ACHN (cell line): ENCODE results near the gene CD8B2.
"Not testable (repeated sequence)": the region's sequence is repeated elsewhere in the genome, so short reads cannot be mapped to it uniquely, and the experiment has no call there.

ENCODE experiments used
- DNase-seq: peaks from one replicate; pipeline ENCODE4 v3.0.0-alpha.2; 2015
- in situ Hi-C: cut with HindIII; loops from 2 replicates; pipeline ENCODE4 v1.10.0; 2017; ENCODE audit warnings: low sequenced_read_pairs, low pct_ligation_motif_present, low pct_unique_long_range_greater_than_20kb

The CD8B2 gene

DNA sequence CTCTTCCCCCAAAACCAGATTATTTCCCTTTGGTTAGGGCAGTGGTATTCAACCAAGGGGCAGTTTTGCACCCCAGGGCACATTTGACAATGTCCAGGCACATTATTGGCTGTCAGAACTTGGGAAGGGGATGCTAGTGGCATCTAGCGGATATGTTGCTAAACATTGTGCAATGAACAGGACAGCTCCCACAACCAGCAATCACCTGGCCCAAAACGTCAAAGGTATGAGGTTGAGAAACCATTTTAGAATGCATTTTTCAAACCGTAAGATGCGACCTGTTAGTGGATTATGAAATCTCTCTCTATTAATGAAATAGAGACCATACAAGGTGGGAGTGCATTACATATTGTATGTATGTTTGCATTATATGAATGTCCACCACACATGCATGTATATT lies 54.2 kb downstream of the CD8B2 start:
- DNase-seq = no peak
- in situ Hi-C loops = no loop called here

DNA sequence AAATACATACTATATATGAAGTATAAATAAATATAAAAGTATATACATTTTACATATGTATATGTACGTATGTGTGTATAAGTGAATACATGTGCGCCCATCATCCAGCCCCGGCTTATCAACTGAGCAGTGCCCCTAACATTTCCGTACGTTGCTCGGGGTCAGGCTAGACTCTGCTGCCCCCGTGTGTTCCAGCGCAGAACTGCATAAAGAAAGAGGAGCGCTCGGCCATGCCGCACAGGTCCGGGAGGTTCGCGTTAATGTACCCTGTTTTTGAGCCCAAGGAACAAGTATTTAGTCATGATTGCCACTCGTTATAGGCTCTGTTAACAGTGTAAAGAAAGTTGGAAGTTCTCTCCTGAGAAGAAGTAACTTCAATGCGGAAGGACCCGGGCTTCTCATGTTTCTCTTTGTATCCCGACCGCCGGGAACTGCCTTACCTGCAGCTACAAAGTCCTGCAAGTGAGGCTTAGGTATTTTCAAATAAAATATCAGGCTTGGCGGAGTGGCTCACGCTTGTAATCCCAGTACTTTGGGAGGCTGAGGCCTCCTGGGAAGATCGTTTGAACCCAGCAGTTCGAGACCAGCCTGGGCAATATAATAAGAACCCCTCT lies 55.7 kb downstream of the CD8B2 start:
- peak; percentile 65 for DNase-seq
- in situ Hi-C loops = no loop called here

DNA sequence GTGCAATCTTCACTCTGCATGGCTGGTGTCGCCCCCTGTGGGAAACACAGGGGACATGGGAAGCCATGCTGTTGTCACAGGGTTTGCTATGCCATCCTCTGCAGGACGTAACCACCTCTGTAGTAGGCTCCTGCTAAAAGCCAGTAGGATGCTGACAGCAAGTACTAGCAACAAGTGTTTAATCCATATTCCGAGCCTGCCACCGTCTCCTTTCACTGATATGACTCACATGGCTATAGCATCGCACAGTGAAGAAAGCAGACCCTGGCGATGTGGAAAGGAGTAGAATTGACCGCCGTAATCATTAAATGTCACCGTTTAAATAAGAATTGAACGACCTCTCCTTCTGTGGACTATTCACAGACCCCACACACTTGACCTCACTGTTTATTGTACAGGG lies 57.8 kb downstream of the CD8B2 start:
- in situ Hi-C loops = no loop called here
- DNase-seq = no peak

DNA sequence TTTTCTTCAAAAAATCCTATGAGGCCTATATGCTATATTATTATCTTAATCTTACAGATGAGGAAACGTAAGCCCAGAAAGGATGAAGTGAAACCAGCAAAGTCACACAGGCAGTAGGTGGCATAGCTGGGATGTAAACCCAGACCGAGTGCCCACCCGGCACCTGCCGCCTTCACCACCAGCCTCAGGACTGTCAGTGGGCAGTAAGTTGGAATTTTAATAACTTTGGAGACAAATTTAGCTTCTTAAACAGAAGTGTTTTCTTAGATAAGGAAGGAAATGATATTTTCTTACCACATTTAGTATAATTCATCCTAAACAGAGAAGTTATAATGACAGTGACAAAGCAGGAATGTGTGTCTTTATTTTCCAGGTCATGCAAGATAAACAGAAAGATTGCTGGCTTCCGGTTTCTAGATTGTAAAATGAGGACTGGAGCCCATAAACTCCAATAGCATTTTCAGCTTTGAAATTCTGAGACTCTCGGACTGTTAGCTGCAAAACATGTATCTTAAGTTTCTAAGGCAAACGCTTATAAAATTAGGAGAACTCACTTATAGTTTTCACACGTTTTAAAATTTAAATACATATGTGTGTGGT lies 59.3 kb downstream of the CD8B2 start:
- no peak for DNase-seq
- in situ Hi-C loops = no loop called here

DNA sequence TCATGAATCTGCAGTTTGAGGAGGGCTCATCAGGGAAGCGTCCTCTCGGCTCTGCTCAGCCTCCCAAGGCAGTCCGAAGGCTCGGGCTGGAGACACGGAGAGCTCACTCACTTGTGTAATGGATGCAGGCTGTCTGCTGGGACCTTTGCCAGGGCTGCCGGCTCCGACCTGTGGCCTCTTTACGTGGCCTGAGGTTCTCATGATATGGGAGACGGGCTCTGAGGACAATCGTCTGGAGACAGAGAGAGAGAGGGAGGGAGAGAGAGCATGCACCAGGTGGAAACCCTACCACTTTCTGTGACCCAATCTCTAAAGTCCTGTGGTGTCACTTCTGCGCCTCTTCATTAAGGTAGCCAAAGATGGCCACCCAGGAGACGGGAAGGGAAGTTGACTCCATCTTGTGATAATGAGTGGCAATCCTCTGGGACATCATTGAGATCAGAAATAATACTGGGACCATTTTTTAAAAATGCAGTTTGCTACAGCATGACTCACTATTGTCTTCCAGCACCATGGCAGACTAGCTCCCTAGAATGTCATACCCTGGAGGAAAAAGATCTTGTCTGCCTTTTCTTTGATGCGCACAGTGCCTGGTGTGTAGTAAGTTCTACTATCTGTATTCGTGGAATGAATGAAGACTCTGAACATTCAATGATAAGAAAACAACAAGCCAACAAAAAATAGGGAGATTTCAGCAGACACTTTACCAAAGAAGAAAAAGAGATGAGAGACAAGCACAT lies 60.2 kb downstream of the CD8B2 start:
- in situ Hi-C loops = no loop called here
- no peak for DNase-seq

DNA sequence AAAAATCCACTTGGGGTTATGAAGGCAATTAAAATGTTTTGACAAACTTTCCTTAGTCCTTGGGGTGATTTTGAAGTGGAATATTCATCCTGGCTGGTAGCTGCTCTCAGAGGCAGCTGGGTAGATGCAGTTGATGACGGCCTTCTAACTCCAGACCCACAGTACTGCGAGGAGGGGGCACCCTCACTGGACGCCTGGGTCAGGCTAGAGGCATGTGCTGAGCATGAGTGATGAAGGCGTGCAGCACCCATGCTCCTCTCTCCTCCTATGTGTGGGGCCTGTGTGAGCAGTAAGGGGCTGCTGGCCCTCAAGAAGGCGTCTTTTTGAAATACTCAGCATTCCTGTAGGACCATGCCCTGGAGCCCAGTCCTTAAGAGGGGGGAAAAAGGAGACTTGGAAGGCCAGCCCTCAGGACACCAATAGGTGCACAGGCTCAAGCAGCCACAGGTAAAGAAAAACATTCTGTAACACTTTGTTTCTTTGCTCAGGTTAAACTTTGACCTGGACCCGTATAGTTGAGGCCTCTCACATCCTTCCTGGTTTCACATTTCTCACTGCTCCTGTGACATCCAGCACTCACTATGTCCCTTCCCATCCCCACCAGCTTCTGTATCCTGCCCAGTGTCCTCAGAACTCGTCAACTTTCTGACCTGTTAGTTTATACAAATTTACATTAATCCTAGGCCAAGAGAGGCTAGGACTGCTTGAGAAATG lies 64.4 kb downstream of the CD8B2 start:
- no peak for DNase-seq
- in situ Hi-C loops = no loop called here

DNA sequence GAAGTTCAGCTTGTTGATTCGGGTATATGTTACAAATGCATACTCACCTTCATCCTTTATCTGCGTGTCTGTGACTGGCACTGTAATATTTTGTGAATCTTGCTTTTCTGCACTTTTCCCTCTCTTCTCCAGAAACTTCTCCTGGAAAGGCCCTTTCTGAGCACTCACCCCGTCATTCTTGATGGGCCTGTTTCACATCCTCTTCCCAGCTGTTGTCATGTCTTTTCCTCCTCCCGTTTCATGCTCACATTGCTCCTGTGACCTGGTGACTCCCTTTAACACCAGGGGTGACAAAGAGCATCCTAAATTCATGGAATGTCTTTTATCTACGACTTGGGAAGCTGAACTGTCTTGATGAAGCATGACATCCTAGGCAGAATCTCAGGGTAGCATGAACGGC lies 65.8 kb downstream of the CD8B2 start:
- no peak for DNase-seq
- in situ Hi-C loops = no loop called here

DNA sequence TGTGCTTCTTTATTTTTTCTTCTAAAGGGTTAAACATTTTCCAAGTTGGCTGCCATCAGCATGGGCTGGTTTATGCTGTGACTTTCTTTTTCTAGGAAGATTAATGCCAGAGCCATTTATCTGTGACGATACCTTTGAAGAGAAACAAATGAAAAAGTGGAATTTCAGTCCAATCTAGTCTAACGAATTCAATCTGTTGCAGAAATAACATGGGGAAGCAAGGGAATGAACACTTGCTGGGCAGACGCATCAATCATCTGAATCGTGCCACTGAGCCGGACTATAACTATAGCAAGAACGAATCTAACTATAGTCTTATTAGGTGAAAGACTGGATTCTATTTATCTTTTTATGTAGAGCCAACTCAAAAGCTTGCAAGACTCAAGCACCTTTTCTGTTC lies 66.2 kb downstream of the CD8B2 start:
- in situ Hi-C loops = no loop called here

DNA sequence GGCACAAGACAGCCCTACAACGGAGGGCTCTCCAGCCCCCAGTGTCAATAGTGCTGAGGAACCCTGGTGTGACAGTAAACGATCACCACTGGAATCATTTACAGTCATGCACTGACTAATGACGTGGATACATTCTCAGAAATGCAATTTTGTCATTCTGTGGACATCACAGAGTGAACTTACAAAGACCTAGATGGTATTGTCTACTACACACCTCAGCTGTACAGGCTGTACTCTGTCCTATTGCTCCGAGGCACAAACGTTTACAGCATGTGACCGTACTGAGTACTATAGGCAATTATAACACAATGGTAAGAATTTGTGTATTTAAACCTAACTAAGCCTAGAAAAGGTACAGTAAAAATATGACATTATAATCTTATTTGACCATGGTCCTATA lies 67.2 kb downstream of the CD8B2 start:
- in situ Hi-C loops = no loop called here
- DNase-seq = no peak

More for the DNA sequence above, 66.2 kb downstream of the CD8B2 start:
- DNase-seq = no peak

DNA sequence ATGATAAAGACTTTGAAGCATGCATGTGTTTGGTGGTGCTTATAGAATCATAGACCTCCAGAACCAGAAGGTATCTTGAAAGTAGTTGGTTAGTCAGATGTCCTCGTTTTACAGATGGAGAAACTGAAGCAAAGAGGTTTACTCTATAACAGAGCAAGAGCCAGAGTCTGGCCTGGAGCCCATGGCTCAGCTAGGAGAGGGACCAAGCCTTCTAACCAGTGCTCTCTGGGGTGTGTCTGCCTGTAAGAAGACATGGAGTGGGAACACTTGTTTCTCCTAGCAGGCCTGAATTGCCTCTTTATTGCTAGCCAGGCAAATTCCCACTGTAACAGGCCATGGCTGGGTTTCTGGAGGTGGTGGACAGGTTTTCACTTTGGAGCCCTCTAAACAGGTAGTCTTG lies 67.9 kb downstream of the CD8B2 start:
- no peak for DNase-seq
- in situ Hi-C loops = no loop called here

DNA sequence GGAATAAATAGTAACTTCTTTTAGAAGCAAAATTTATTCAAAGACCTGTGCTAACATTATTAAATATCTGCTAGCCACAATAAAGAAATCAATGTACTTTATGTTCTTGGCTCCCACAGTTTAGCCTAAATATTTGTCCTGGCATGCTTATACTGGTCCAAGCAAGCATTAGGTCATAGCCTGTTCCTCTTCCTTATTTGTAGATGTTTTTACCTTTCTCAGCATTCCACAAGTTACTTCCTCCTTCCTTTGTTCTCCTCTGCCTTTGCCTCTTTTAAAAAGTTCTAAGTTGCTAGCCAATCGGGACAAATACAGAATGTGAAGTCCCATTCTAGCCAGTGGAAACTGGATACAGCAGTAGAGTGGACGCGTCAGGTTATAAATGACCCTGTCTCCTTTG lies 72.6 kb downstream of the CD8B2 start:
- DNase-seq, in situ Hi-C loops: not testable (repeated sequence)

DNA sequence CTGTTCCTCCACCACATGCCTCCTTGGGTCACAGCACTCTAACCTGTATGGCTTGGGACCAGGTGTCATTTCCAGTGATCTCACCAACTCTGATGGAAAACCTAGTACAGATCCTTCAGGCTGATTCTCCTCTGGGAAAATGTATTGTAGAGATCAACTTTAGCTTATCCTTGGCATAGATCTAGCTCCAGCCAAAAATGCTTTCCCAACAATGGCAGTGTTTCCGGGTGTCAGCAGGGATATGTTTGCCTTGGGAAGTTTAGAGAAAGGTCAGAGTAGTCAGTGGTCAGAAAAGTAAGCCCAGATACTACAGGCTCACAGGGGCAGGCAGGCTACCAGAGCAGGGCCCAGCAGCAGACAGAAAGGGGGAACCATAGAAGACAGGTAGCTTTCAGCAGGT lies 73.6 kb downstream of the CD8B2 start:
- in situ Hi-C loops = no loop called here
- DNase-seq = no peak

DNA sequence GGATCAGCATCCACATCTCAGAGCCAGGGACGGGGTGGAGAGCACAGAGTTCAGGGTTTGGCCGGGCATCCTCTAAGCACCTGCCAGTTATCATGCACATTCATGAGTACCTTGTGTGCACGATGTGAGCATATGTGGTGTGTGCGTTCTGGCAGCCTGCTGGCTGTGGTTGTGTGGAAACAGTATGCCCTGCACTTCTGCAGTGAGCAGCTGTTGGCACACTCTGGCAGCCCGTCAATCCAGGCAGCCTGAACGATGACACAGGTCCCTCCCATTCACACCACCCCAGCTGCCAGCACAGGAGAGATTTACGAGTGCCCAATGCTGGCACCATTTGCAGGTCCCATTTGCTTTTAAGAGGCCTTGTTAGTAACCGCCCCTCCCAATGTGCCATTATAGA lies 74.2 kb downstream of the CD8B2 start:
- in situ Hi-C loops = no loop called here

DNA sequence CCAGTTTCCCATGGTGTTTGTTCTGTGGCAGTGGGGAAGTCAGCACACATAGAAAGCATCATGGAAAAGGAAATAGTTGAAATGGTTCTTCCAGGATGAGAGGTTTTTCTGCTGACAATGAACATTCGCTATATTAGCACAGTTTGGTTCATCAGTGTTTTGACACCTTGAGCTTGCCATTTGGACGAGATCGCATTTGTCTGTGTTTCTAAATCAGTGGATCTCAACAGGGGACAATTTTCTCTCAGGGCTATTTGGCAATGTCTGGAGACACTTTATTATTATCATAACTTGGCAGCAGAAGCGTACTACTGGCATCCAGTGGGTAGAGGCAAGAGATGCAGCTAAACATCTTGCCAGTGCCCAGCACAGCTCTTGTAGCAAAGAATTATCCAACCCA lies 74.6 kb downstream of the CD8B2 start:
- in situ Hi-C loops = no loop called here
- DNase-seq = no peak

More for the DNA sequence above, 74.2 kb downstream of the CD8B2 start:
- no peak for DNase-seq

DNA sequence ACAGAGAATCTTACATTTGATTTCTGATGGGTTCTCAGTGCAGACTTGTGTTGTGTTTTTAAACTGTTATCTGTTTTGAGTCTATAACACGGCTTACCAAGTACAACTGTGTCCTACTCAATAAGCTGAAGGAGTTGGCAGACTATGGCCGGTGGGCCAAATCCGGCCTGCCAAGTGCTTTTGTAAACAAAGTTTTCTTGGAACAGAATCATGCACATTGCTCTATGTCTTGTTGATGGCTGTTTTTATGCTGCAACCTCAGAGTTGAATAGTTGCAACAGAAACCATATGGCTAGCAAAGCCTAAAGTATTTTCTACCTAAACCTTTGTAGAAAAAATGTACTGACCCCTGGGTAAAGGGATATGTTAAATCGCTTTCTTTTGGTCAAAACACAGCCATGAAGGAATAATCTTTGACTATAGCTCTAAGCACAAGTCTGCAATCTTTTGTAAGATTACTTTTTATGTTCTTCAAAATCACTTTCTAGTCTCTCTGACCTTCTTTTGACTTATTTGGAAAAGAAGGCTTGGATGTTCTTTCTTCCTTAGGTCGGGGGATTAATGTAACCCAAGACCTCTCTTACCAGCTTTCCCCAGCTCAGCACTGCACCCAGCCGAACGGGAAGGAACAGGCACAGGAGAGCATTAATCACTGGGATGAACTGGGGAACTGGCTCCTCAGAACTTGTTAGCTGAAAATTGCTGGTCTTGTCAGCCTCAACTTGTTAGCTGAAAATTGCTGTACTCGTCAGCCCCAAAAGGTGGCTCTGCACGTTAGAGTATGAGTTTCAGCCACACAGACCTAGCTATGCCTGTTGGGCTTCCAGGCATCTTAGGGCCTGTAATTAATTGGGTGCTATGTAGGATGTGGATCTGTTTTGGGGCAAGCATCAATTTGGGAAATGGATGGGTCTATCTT lies 75.4 kb downstream of the CD8B2 start:
- in situ Hi-C loops = no loop called here
- DNase-seq = no peak

DNA sequence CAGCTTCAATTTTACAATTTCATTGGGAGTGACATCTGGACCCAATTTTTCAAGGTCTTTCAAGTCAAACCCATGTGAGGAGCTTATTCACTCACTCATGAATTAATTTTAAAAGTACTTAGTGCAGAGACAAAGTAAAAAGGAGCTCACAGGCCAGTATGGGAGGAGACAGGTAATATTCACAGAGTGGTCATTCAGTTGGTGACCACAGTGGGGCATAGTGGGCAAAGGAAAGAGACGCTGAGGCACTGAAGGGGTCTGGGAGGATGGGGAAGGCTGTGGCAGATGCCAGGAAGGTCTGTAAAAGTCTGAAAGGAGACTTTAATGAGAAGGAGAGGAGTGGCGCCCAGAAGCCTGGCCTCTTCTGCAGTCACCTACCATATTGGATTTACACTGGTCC lies 76.0 kb downstream of the CD8B2 start:
- peak; percentile 17 for DNase-seq
- in situ Hi-C loops = no loop called here

DNA sequence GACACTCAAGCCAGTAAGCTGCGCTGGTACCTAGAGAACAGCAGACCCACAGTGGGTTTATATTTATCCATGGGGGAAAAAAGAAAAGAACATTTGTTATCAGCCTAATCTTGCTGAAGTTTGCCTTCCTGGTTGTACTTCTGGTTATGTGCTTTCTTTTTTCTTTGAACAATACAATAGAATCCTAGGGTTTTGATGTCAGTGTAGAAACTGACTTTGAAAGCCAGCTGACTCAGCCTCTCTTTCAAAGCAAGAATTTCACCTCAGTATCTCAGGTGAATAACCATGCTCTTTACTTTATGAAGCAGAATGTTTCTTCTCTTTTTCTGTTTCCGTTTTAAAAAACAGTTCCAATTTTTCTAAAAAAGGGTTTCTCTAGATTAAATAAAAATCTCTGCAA lies 78.4 kb downstream of the CD8B2 start:
- in situ Hi-C loops = no loop called here
- DNase-seq = no peak

DNA sequence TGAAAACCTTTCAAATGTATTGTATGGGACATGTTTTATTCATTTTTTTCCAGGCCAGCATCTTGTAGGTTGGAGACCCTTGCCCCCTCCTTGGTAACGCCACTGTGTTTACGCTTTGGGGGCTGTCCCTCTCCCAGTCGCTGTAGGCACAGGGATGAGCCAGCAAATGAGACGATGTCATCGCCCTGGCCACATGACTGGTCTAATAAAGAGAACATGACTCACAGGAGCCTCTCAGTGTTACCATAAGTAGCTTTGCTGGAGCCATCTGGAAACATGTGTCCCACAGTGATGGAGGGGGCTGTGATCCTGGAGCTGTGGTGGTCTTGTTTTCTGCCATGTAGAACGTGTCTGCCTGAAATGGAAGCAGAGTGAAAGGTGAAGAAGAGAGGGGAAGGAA lies 78.9 kb downstream of the CD8B2 start:
- no peak for DNase-seq
- in situ Hi-C loops = no loop called here
